Right kidney (tissue), 1 donor: ENCODE results near the gene MCOLN1.

Source experiments
- DNase-seq: peaks from one replicate; pipeline ENCODE4 v3.0.0-alpha.2; 2016

Gene MCOLN1

DNA sequence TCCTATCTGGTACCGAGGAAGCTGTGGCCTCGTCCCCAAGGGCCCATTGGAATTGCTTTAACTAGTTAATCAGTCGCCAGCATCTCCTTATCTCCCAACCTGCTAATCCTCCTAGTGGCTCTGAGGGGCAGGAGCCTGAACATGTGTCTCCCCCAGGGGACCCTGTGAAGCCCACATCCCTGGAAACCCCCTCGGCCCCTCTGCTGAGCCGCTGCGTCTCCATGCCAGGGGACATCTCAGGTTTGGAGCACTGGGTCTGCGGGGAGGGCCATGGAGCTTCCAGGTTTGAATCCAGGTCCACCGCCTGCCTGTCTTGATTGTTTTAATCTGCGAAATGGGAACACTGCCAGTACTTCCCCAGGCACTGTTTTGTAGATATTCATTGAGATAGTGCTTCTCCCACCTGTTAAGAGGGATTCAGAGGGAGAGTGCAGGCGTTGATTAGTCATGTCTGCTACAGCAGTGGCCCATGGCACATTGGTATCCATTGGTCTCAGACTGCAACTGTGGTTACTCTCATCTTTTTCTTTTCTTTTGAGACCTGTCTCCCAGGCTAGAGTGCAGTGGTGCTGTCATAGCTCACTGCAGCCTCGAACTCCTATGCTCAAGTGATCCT is 19.5 kb downstream of the MCOLN1 start:
- no peak for DNase-seq

DNA sequence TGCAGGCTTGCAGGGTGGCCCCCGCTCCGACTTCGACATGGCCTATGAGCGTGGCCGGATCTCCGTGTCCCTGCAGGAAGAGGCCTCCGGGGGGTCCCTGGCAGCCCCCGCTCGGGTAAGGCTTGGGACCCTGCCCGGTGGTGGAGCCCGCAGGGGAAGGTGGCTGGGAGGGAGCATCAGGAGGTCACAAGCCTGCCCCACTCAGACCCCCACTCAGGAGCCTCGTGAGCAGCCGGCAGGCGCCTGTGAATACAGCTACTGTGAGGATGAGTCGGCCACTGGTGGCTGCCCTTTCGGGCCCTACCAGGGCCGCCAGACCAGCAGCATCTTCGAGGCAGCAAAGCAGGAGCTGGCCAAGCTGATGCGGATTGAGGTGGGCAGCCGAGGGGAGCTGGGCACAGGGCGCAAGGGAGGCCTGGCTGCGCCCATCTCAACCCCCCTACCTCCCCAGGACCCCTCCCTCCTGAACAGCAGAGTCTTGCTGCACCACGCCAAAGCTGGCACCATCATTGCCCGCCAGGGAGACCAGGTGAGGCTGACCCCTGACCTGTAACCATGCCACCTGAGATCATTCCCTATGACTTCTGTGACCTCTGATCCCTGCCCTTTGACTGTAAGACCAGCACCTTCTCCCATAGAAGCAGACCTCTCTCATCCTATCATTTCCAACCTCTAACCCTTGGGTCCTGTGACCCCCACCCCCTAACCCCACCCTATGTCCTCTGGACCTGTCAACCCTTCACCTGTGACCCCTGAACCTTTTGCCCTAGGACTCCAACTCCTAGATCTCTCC is 20.3 kb downstream of the MCOLN1 start:
- no peak for DNase-seq

DNA sequence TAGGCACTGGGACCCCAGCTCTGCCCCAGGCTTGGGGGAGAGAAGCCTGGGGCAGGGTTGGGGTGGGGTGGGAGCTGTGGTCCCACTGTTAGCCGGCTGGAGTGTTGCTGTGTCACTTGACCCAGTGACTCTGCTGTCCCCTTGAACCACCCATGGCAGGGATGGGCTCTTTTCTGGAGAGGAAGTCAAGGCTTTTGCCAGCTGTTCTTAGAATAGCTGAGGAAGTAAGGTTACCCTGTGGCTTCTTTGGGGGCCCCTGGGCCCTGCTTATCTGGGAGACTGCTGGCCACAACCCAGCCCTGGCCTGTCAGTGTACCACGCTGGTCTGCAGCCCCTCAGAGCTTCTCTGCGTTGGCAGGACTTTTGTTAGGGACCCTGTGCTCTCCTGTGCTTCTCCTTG is 22.2 kb downstream of the MCOLN1 start:
- DNase-seq, result no peak

DNA sequence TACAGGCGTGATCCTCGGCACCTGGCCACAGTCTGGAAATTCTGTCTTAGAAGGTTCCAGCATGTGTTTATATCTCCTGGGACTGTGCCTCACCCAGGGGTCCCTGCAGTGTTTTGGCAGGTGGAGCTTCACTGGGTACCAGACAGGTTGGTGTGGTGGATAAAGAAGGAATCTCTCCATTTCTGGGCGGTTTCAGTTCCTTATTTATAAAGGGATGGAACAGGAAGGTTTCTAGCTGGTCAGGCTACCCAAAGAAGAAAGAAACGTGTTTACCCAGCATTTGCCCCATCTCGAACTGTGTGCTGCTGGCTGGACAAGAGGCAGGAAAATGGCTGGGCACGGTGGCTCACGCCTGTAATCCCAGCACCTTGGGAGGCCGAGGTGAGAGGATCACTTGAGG is 22.9 kb downstream of the MCOLN1 start:
- DNase-seq, result no peak

DNA sequence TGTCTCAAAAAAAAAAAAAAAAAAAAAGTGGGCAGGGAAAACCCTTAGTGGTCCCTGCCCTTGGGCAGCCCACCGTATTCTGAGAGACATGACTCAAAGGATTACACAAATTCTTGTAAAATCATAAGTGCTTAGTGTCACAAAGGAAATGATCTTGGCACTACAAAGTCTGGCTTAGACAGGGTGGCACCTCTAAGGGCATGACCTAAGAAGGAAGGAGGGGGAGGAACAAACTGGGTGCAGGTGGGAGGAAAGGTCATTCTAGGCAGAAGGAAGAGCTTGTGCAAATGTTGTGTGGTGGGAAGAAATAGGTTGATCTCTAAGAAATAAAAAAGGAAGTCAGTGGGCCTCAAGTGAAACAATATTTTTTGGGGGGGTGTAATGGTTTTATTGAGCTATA is 23.5 kb downstream of the MCOLN1 start:
- DNase-seq, result no peak

DNA sequence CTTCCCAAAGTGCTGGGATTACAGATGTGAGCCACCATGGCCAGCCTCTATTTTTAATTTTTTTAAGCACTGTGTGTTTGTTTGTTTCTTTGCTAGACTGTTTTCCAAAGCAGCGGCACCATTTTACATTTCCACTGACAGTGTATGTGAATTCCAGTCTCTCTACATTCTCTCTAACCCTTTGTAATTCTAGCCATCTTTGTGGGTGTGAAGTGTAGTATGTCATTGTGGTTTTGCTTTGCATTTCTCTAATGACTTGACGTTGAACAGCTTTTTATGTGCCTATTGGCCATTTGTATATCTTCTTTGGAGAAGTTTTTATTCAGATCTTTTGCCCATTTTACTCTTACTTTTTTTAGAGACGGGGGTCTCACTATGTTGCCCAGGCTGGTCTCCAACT is 24.7 kb downstream of the MCOLN1 start:
- DNase-seq, result no peak

DNA sequence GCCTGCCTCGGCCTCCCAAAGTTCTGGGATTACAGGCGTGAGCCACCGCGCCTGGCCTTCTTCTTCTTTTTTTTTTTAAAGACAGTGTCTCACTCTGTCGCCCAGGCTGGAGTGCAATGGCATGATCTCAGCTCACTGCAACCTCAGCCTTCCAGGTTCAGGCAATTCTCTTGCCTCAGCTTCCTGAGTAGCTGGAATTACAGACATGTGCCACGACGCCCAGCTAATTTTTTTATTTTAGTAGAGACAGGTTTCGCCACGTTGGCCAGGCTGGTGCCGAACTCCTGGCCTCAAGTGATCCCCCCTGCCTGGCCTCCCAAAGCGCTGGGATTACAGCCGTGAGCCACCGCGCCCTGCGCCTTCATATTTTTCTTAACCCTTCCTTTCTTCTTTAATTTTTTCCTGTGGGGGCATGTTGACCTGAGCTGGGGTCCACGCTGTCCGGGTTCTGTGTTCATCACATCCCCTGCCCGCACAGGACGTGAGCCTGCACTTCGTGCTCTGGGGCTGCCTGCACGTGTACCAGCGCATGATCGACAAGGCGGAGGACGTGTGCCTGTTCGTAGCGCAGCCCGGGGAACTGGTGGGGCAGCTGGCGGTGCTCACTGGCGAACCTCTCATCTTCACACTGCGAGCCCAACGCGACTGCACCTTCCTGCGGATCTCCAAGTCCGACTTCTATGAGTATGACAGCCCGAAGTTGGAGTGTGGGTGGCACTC is 27.2 kb downstream of the MCOLN1 start:
- DNase-seq, result no peak

DNA sequence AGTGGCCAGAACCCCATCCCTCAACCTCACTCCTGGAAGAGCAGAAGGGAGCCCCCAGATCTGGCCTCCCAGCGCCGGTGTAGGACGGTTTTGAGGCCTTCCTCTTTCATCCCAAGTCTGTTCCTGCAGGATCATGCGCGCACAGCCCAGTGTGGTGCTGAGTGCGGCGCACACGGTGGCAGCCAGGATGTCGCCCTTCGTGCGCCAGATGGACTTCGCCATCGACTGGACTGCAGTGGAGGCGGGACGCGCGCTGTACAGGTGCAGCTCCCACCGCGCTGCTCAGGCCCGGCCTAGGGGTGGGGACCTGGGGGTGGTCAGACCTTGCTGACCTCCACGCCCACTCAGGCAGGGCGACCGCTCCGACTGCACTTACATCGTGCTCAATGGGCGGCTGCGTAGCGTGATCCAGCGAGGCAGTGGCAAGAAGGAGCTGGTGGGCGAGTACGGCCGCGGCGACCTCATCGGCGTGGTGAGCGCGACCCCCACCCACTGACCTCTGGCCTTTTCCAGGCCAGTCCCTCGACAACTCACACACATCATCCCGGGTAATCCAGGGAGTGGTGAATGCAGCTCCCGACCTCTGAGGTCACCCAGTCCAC is 27.8 kb downstream of the MCOLN1 start:
- DNase-seq, result peak; percentile 7

DNA sequence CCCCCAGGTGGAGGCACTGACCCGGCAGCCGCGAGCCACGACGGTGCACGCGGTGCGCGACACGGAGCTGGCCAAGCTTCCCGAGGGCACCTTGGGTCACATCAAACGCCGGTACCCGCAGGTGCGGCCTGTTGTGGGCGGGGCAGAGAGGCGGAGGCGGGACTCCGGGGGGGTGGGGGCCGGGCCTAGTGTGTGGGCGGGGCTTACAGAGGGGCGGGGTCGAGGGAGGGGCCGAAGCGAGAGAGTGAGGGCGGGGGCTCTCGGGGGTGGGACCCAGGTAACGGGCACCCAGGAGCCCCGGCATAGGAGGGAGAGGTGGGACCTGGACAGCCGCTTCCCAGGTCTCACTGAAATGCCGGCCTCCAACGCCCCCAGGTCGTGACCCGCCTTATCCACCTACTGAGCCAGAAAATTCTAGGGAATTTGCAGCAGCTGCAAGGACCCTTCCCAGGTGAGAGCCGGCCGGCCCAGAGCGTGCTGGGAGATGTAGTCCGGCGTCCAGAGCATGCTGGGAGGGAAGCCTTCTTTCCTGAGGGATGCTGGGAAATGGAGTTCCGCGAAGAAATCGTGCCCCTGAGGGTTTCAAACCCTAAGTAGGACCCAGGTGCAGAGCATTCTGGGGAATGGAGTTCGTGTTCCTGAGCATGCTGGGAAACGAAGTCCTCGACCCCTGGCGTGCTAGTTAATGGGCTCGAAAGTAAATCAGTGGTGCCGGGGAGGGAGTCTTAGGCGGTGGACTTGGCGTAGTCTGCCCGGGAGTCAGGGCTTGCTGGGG is 28.8 kb downstream of the MCOLN1 start:
- DNase-seq, result peak; percentile 78

DNA sequence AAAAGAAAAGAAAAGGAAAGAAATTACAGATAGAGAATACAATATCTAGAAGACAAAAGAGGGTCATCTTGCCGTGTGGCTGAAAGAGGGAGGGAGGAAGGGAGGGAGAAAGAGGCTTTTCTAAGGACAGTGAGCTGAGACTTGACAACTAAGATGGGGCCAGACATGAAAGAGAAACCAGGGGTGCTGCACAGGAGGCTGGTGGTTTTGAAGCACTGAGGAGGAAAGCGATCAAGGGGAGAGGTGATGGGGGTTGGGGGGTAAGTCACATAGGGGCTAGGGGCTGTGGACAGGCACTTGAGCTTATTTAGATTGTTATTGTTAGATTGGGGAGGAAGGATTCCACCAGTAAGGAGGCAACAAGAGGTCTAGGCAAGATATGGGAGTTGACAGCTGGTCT is 30.4 kb downstream of the MCOLN1 start:
- no peak for DNase-seq

DNA sequence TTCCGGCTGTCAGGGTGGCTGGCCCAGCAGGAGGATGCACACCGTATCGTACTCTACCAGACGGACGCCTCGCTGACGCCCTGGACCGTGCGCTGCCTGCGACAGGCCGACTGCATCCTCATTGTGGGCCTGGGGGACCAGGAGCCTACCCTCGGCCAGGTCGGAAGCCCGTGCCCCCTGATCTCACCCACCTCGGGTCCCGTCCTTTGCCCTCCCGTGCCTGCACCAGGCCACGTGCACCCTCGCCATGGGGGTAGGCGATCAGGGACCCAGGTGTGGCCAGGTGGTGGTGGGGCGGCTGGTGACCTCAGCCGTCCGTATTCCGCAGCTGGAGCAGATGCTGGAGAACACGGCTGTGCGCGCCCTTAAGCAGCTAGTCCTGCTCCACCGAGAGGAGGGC is 32.1 kb downstream of the MCOLN1 start:
- DNase-seq, result no peak

DNA sequence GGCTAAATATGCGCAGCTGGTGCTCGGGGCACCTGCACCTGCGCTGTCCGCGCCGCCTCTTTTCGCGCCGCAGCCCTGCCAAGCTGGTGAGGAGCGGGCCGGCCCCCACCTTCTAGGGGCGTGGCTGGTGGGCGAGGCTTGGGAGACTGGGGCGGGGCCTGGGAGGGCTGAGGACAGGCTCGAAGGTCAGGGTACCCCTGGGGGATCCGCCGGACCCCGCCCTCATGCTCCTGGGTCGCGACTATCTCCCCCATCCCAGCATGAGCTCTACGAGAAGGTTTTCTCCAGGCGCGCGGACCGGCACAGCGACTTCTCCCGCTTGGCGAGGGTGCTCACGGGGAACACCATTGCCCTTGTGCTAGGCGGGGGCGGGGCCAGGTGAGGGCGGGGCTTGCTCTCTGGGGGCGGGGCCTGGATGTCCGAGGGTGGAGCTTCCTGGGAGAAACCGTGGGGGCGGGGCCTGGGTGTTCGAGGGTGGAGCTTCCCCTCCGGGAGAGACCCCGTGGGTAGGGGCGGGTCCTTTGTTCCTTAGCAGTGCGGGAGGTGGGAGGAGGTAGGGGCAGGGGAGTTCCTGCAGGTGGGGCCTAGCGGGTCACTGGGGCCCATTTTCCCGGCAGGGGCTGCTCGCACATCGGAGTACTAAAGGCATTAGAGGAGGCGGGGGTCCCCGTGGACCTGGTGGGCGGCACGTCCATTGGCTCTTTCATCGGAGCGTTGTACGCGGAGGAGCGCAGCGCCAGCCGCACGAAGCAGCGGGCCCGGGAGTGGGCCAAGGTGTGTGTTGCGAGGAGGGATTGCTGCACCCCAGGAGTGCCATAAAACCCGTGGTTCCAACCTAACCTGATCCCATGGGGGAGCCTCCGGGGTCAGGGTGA is 32.8 kb downstream of the MCOLN1 start:
- DNase-seq, result peak; percentile 20

DNA sequence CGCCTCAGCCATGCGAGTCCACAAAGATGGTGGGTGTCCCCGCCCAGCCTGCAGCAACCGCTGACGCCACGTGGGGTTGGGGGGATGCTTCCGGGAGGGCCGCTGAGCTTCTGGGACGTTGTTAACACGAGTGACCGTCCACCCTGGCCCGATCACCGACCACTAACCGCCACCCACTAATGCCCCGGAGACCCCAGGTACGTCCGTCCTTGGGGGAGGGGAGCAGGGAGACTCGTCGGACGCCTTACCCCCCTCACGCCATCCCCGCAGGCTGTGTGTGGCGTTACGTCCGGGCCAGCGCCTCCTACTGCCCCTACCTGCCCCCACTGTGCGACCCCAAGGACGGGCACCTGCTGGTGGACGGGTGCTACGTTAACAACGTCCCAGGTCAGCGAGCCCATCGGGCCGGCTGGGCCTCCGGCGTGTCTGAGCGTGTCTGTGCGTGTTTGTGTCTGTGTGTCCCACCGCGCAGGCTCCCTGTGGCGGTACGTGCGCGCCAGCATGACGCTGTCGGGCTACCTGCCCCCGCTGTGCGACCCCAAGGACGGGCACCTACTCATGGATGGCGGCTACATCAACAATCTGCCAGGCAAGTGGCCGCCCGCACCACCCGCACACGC is 34.4 kb downstream of the MCOLN1 start:
- DNase-seq, result no peak

DNA sequence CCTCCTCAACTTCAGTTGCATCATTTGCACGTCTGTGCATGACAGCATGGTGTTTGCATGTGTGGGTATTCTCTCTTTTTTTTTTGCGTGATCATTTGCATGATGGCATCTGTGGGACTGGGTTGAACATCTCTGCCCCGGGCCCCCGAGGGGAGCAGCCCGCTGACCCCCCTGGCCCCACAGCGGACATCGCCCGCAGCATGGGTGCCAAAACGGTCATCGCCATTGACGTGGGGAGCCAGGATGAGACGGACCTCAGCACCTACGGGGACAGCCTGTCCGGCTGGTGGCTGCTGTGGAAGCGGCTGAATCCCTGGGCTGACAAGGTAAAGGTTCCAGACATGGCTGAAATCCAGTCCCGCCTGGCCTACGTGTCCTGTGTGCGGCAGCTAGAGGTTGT is 36.2 kb downstream of the MCOLN1 start:
- DNase-seq, result no peak

DNA sequence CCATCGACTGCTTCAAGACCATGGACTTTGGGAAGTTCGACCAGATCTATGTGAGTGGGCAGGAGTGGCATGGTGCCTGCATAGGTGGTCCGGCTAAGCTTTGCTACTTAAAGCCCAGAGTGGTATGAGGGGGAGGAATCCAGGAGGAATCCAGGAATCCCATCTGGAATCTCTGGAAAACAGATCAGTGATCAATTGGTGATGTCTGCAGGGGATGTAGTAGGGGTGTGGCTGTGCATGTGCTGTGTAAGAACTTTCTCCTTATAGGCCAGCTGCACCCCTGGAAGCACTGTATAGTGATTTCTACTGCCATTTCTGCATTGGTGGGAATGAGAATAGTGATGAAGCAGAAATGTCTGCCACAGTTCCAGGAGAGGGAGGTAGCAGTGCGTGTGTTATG is 36.7 kb downstream of the MCOLN1 start:
- no peak for DNase-seq

DNA sequence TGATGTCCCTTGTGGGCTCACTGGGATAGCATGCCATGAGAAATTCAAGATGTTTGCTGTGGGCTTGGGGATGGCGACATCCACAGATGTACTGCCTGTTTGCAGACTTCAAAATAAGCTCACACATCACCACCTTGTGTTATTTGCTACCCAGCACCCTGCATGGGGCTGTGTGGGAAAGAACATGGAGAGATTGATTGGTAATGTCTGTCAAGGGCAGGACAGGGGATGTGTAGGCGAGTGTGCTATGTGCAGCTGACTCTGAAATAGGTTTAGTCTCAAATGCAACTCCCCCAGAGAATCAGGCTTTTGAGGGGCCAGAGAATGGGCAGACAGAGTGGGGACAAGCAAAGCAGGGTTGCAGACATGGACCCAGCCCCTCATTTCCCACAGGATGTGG is 37.8 kb downstream of the MCOLN1 start:
- DNase-seq, result no peak

DNA sequence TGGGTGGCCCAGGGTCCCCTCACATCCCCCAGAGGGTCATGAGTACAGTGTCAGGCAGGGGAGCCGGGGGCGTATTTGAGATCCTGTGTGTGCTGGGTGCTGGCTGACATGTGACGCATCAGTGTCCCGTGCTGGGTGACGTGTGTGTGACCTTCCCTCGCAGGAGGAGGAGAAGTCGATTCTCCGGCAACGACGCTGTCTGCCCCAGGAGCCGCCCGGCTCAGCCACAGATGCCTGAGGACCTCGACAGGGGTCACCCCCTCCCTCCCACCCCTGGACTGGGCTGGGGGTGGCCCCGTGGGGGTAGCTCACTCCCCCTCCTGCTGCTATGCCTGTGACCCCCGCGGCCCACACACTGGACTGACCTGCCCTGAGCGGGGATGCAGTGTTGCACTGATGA is 38.9 kb downstream of the MCOLN1 start:
- DNase-seq, result no peak

DNA sequence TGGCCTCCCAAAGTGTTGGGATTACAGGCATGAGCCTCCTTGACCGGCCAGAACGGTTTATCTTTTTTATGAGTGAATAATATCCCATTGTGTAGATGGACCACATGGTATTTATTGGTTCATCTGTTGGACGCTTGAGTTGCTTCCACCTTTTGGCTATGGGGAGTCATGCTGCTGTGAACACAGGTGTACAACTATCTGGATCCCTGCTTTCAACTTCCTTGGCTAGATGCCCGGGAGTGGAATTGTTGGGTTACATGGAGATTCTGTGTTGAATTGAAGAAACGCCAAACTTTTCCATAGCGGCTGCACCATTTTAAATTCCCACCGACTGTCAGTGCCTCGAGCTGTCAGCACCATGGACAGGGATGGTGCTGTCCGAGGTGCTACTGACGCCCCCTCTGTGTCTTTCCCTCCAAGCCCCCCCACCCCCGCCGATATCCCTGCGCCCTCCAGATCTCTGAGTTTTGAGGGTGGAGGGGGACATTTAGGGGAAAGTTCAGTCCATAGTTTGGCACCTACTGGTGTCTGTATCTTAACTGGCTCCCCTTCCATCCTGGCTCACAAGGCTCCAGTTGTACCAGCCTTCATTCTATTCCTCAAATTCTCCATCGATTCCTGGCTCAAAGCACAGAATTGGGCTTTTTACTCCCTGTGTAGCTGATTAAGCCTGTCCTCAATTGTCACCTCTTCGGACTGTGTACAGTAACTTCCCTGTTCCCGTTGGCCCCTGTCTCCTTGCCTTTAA is 40.4 kb downstream of the MCOLN1 start:
- no peak for DNase-seq

DNA sequence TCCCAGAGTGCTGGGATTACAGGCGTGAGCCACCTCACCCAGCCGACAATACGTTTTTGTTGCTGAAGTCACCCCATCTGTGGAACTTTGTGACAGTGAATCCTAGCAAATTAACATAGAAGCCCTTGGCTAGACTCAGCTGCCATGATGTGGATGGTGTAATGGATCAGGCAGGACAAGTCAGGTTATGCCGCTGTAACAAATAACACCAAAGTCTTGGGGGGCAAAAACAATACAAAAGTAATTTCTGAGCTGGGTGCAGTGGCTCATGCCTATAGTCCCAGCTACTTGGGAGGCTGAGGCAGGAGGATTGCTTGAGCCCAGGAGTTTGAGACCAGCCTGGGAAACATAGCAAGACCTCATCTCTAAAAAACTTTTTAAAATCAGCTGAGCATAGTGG is 42.4 kb downstream of the MCOLN1 start:
- DNase-seq, result no peak

DNA sequence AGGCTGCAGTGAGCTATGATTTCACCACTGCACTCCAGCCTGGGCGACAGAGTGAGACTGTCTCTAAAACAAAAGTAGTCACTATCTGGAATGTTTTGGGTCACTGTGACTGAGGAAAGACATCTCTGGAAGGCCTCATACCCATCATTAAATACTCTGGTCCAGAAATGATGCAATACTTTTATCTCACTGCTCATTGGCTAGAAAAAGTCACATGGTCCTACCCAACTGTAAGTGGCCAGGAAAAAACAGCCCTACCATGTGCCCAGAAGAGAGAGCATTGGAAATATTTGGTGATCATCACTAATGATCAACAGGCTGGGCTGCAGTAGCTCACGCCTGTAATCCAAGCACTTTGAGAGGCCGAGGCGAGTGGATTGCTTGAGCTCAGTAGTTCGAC is 42.9 kb downstream of the MCOLN1 start:
- no peak for DNase-seq
